Neural progenitor cell (in vitro differentiated cells): ENCODE data around the gene SELENOM. TPM values are rescaled to one million over a fixed set of nuclear protein-coding genes. Genes with fewer than 3 reads are reported as not detected.
"Not testable (repeated sequence)": the region's sequence is repeated elsewhere in the genome, so short reads cannot be mapped to it uniquely, and the experiment has no call there.

Experiments used
- DNase-seq: peaks from one replicate; pipeline ENCODE4 v3.0.0-alpha.2; 2016; ENCODE audit warnings: low spot score
- H2AFZ ChIP-seq: fragments of 200-600 bp; sonication (generic); replicated peaks from 2 replicates; pipeline ENCODE4 v1.6.1; 2016; ENCODE audit warnings: antibody characterized with exemption
- H3F3A ChIP-seq: fragments of 200-600 bp; sonication (generic); 2 replicates; pipeline ENCODE4 v1.6.1; 2016; ENCODE audit warnings: antibody characterized with exemption, low read depth
- H3K27ac ChIP-seq: fragments of 200-600 bp; sonication (generic); 2 replicates; pipeline ENCODE4 v1.5.1; 2016; ENCODE audit warnings: mild to moderate bottlenecking
- H3K27me3 ChIP-seq: fragments of 200-600 bp; sonication (generic); 2 replicates; pipeline ENCODE4 v1.6.1; 2016; ENCODE audit warnings: mild to moderate bottlenecking, moderate library complexity
- H3K36me3 ChIP-seq: fragments of 200-600 bp; sonication (generic); 2 replicates; pipeline ENCODE4 v1.5.1; 2016
- H3K4me1 ChIP-seq: fragments of 200-600 bp; sonication (generic); 2 replicates; pipeline ENCODE4 v1.6.1; 2016; ENCODE audit warnings: mixed run types
- H3K4me2 ChIP-seq: fragments of 200-600 bp; sonication (generic); 2 replicates; pipeline ENCODE4 v1.6.1; 2016
- H3K4me3 ChIP-seq: fragments of 200-600 bp; sonication (generic); 2 replicates; pipeline ENCODE4 v1.5.1; 2016
- H3K79me2 ChIP-seq: fragments of 200-600 bp; sonication (generic); 2 replicates; pipeline ENCODE4 v1.6.1; 2016; ENCODE audit warnings: low read depth
- H3K9ac ChIP-seq: fragments of 200-600 bp; sonication (generic); 2 replicates; pipeline ENCODE4 v1.6.1; 2016
- H3K9me3 ChIP-seq: fragments of 200-600 bp; sonication (generic); 2 replicates; pipeline ENCODE4 v1.5.1; 2016; ENCODE audit warnings: low read depth
- H4K20me1 ChIP-seq: fragments of 200-600 bp; sonication (generic); 2 replicates; pipeline ENCODE4 v1.6.1; 2016; ENCODE audit warnings: low read depth
- H3K27ac Mint-ChIP-seq: 3 replicates; pipeline ENCODE4 v1.8.0; 2021; ENCODE audit warnings: mixed read lengths
- H3K27me3 Mint-ChIP-seq: 2 replicates; pipeline ENCODE4 v1.8.0; 2022; ENCODE audit warnings: low read depth, mild to moderate bottlenecking, inconsistent platforms, moderate library complexity, mixed read lengths; ENCODE audit not compliant: insufficient read depth
- H3K36me3 Mint-ChIP-seq: 3 replicates; pipeline ENCODE4 v1.8.0; 2021; ENCODE audit warnings: mixed read lengths
- H3K4me1 Mint-ChIP-seq: 3 replicates; pipeline ENCODE4 v1.8.0; 2021; ENCODE audit warnings: mixed read lengths
- H3K4me3 Mint-ChIP-seq: 3 replicates; pipeline ENCODE4 v1.8.0; 2021; ENCODE audit warnings: mild to moderate bottlenecking, moderate library complexity, mixed read lengths
- H3K9me3 Mint-ChIP-seq: 3 replicates; pipeline ENCODE4 v1.8.0; 2020; ENCODE audit warnings: mixed read lengths
- CTCF ChIP-seq: fragments of 200-600 bp; sonication (generic); IDR thresholded peaks from 2 replicates; pipeline ENCODE4 v1.5.1; 2017; ENCODE audit warnings: antibody characterized with exemption, mild to moderate bottlenecking
- EZH2 ChIP-seq: fragments of 200-600 bp; sonication (generic); IDR thresholded peaks from 2 replicates; pipeline ENCODE4 v1.6.1; 2017; ENCODE audit warnings: antibody characterized with exemption, mild to moderate bottlenecking, moderate library complexity
- EZH2phosphoT487 ChIP-seq: fragments of 200-600 bp; sonication (generic); IDR thresholded peaks from 2 replicates; pipeline ENCODE4 v1.6.1; 2017; ENCODE audit warnings: antibody characterized with exemption
- total RNA-seq: library from RNA; depleted of rRNA; stranded (reverse); fragments of >200 nt; gene quantifications from 2 replicates; pipeline ENCODE4 v1.2.3, GENCODE V29; 2015; ENCODE audit warnings: low replicate concordance

Gene SELENOM
- total RNA-seq, 1 donor from 2014 or later: 7.4 TPM

GRCh38 chr22:31119026-31119717 is 11.8 kb upstream of the SELENOM start:
- Mint-ChIP-seq H3K4me1 (peaks cover 13% of the 10 kb centered on the region), H3K27me3 (peaks cover 2% of the 10 kb centered on the region), H3K9me3 (no peaks in the 10 kb centered on the region), H3K4me3 (no peak overlapping the region), H3K27ac (no peak overlapping the region), H3K36me3 (no peaks in the 10 kb centered on the region)
- Histone ChIP-seq H3K36me3 (no peaks in the 10 kb centered on the region), H3K4me1 (peaks cover 3% of the 10 kb centered on the region), H3K4me2 (no peak overlapping the region), H3K9ac (no peak overlapping the region), H3K27ac (no peak overlapping the region), H3F3A (no peaks in the 10 kb centered on the region), H3K79me2 (no peaks in the 10 kb centered on the region), H4K20me1 (no peaks in the 10 kb centered on the region), H3K4me3 (no peak overlapping the region), H2AFZ (no peak overlapping the region), H3K27me3 (no peaks in the 10 kb centered on the region), H3K9me3 (no peaks in the 10 kb centered on the region)
- no peak for DNase-seq
- TF ChIP-seq CTCF: no peak
- TF ChIP-seq EZH2: no peak
- TF ChIP-seq EZH2phosphoT487: no peak

GRCh38 chr22:31118046-31118820 is 10.9 kb upstream of the SELENOM start:
- Mint-ChIP-seq H3K9me3 (no peaks in the 10 kb centered on the region), H3K27ac (no peak overlapping the region), H3K4me1 (peaks cover 9% of the 10 kb centered on the region), H3K27me3 (peaks cover 2% of the 10 kb centered on the region), H3K36me3 (no peaks in the 10 kb centered on the region), H3K4me3 (no peak overlapping the region)
- Histone ChIP-seq H3K36me3 (no peaks in the 10 kb centered on the region), H3K9ac (no peak overlapping the region), H3F3A (no peaks in the 10 kb centered on the region), H3K79me2 (no peaks in the 10 kb centered on the region), H3K4me3 (no peak overlapping the region), H3K9me3 (no peaks in the 10 kb centered on the region), H3K4me2 (no peak overlapping the region), H4K20me1 (no peaks in the 10 kb centered on the region), H3K27ac (no peak overlapping the region), H2AFZ (no peak overlapping the region), H3K4me1 (peaks cover 3% of the 10 kb centered on the region), H3K27me3 (no peaks in the 10 kb centered on the region)
- TF ChIP-seq EZH2: no peak
- DNase-seq: no peak

- H4K20me1 ChIP-seq, H3K9me3 Mint-ChIP-seq, H2AFZ ChIP-seq, H3K27ac ChIP-seq, H3K4me3 Mint-ChIP-seq, H3K36me3 ChIP-seq, H3K9me3 ChIP-seq, H3K9ac ChIP-seq, H3K79me2 ChIP-seq, DNase-seq, H3K4me3 ChIP-seq, H3K27ac Mint-ChIP-seq, H3K4me1 Mint-ChIP-seq, H3F3A ChIP-seq, H3K4me2 ChIP-seq, H3K4me1 ChIP-seq, H3K36me3 Mint-ChIP-seq, H3K27me3 Mint-ChIP-seq: not testable (repeated sequence)
- peaks cover 10% of the 10 kb centered on the region for H3K27me3 ChIP-seq
These were observed 5.3 kb upstream of the SELENOM start for GRCh38 chr22:31112547-31113091.

- Mint-ChIP-seq H3K27me3 (peaks cover 5% of the 10 kb centered on the region), H3K27ac (peak overlapping the region; percentile 44), H3K4me1 (peaks cover 12% of the 10 kb centered on the region), H3K4me3 (peak overlapping the region; percentile 91), H3K36me3 (peaks cover 2% of the 10 kb centered on the region), H3K9me3 (no peaks in the 10 kb centered on the region)
- Histone ChIP-seq H3K4me2 (peak overlapping the region; percentile 60), H3K4me3 (peak overlapping the region; percentile 57), H2AFZ (no peak overlapping the region), H4K20me1 (peaks cover 12% of the 10 kb centered on the region), H3K9me3 (no peaks in the 10 kb centered on the region), H3F3A (peaks cover 7% of the 10 kb centered on the region), H3K27me3 (peaks cover 44% of the 10 kb centered on the region), H3K79me2 (no peaks in the 10 kb centered on the region), H3K4me1 (no peaks in the 10 kb centered on the region), H3K9ac (no peak overlapping the region), H3K27ac (no peak overlapping the region), H3K36me3 (no peaks in the 10 kb centered on the region)
- no peak for DNase-seq
- TF ChIP-seq EZH2phosphoT487 (no peak), CTCF (no peak), EZH2 (no peak)
These were observed 488 bp upstream of the SELENOM start for GRCh38 chr22:31107894-31108218.
